GM19397 (cell line): ENCODE data around the gene PAK3.

Source experiments
- ATAC-seq: cut with Tn5 transposase; IDR thresholded peaks from one replicate; pipeline ENCODE4 v1.9.1; 2021; ENCODE audit warnings: mild to moderate bottlenecking, moderate library complexity; ENCODE audit not compliant: unreplicated experiment

The PAK3 gene

DNA sequence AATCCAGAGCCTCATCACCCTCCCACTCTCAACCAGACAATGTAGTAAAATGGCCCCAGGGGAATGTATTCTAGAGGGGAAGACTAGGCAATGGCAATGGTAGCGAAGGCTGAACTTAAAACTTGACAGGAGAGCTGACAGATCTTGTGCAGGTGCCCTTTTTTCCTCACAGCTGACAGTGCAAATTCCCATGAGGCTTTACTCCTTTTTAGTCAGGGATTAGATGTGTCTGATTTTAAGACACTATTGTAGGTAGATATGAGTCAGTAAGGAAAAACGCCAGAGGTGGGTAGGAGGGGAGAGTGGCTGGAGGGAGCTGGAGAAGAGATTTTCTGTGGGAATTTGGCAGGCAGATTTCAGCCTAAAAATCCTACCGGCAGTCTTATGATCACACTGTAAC, 163.6 kb downstream of the PAK3 start:
- no peak for ATAC-seq

- ATAC-seq: no peak
Measured at GRCh38 chrX:111260451-111260850, 164.5 kb downstream of the PAK3 start.

DNA sequence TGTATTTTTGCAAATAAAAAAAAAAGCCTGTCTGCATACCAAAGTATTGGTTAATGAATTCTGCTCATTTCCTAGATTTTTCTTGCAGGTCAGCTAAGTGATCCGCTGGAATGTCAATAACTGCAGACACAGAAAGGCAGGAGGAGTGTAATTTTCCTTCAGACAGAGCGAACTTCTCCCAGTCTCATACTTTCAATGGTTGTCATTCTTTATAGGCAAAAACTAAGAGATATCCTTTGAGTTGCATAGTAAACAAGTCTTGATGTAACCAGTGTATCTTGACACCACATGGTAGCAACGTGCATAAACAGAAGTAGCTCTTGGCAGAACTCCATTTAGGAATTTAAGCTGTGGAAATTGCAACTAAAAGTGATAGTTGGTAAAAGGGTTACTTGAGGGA, 166.1 kb downstream of the PAK3 start:
- no peak for ATAC-seq

DNA sequence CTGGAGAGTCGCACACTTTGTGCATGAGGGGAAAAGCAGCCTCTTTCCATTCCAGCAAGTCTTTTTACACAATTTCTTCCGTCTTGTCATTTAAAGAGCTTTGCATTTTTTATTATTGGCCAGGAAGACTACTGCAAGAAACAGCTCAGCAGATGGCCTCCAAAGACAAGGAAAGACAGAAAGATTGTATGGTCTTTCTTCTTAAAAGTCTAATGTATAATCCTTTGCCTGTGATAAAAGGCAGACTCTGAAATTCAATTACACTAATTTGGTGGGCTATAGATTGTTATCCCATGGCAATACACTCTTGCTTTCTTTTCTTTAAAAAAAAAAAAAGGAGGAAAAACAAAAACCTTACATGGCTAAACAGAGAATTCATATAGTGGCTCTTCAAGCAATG, 168.4 kb downstream of the PAK3 start:
- ATAC-seq: no peak

- no peak for ATAC-seq
Measured at GRCh38 chrX:111265486-111265885, 169.5 kb downstream of the PAK3 start.

GRCh38 chrX:111268506-111268905, 172.5 kb downstream of the PAK3 start:
- ATAC-seq: no peak

DNA sequence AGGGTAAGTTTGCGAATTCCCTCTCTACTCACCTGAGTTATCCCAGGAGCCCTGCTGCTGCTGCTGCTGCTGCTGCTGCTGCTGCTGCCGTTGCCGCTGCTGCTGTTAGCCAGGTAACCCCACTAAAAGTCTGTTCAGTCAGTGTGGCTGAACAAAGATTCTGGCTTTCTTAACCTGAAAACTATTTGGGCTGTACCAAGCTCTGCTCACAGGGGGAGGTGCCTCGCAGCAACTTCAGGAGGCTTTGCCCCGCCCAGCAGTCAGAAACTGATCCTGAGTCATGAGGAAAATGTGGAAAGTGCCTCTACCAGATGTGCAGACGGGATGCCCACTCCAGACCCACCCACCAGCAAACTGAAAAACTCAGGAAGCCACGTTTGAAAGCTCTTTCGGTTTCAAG, 174.3 kb downstream of the PAK3 start, which contains the start of gene CAPN6:
CAPN6 (minus strand) TSS at position 145 of the 400 bp plus-strand sequence. CDS start 6,547 bp downstream, outside the sequence.
- ATAC-seq: no peak
